SK-N-SH treated with all-trans-retinoic acid at 6 μM for 48 hours (cell line): Measurements from ENCODE around the gene CFAP91.

ENCODE experiments used
- ATAC-seq: fragments of 200-7000 bp; cut with Tn5 transposase; 3 replicates; pipeline ENCODE4 v1.9.1; 2020; ENCODE audit warnings: mild to moderate bottlenecking, moderate library complexity
- ARNTL ChIP-seq: fragments of 450-650 bp; formaldehyde crosslinking; IDR thresholded peaks from 2 replicates; pipeline ENCODE4 v1.5.0; 2020; ENCODE audit warnings: low read depth, mild to moderate bottlenecking, moderate library complexity, borderline replicate concordance
- BACH2 ChIP-seq: fragments of 250-450 bp; sonication (Bioruptor Pico); IDR thresholded peaks from 2 replicates; pipeline ENCODE4 v1.9.0; 2021; ENCODE audit warnings: mild to moderate bottlenecking, borderline replicate concordance
- CSDC2 ChIP-seq: fragments of 250-450 bp; sonication (Bioruptor Pico); IDR thresholded peaks from 2 replicates; pipeline ENCODE4 v1.5.0; 2020; ENCODE audit warnings: mild to moderate bottlenecking, moderate library complexity
- GLIS3 ChIP-seq: fragments of 250-450 bp; sonication (Bioruptor Pico); IDR thresholded peaks from 2 replicates; pipeline ENCODE4 v1.5.0; 2020; ENCODE audit warnings: mild to moderate bottlenecking, moderate library complexity
- ISL1 ChIP-seq: fragments of 250-450 bp; sonication (Bioruptor Pico); IDR thresholded peaks from 2 replicates; pipeline ENCODE4 v2.1.2; 2022; ENCODE audit warnings: mild to moderate bottlenecking, moderate library complexity
- OSR1 ChIP-seq: fragments of 250-450 bp; sonication (Bioruptor Pico); IDR thresholded peaks from 2 replicates; pipeline ENCODE4 v1.8.0; 2022; ENCODE audit warnings: moderate library complexity, mild to moderate bottlenecking, inconsistent platforms
- SNAI2 ChIP-seq: fragments of 250-450 bp; sonication (Bioruptor Pico); IDR thresholded peaks from 2 replicates; pipeline ENCODE4 v1.5.0; 2020; ENCODE audit warnings: mild to moderate bottlenecking, moderate library complexity
- TCF4 ChIP-seq: fragments of 250-450 bp; sonication (Bioruptor Pico); IDR thresholded peaks from 2 replicates; pipeline ENCODE4 v1.8.0; 2021; ENCODE audit warnings: mild to moderate bottlenecking, moderate library complexity, borderline replicate concordance
- TOX ChIP-seq: fragments of 250-450 bp; sonication (Bioruptor Pico); IDR thresholded peaks from 2 replicates; pipeline ENCODE4 v1.8.0; 2021; ENCODE audit warnings: mild to moderate bottlenecking, moderate library complexity, borderline replicate concordance
- ZC3H10 ChIP-seq: fragments of 250-450 bp; sonication (Bioruptor Pico); IDR thresholded peaks from 2 replicates; pipeline ENCODE4 v1.5.1; 2021; ENCODE audit warnings: mild to moderate bottlenecking, moderate library complexity
- ZFP3 ChIP-seq: fragments of 250-450 bp; sonication (Bioruptor Pico); IDR thresholded peaks from 2 replicates; pipeline ENCODE4 v1.5.0; 2020; ENCODE audit warnings: mild to moderate bottlenecking, moderate library complexity
- ZFP30 ChIP-seq: fragments of 450-650 bp; formaldehyde crosslinking; IDR thresholded peaks from 2 replicates; pipeline ENCODE4 v1.5.0; 2022; ENCODE audit warnings: mild to moderate bottlenecking, moderate library complexity
- ZNF565 ChIP-seq: fragments of 450-650 bp; formaldehyde crosslinking; conservative IDR thresholded peaks from 2 replicates; pipeline ENCODE4 v1.5.0; 2020; ENCODE audit warnings: low read depth, mild to moderate bottlenecking, moderate library complexity
- ZNF70 ChIP-seq: fragments of 450-650 bp; formaldehyde crosslinking; IDR thresholded peaks from 2 replicates; pipeline ENCODE4 v1.5.0; 2020; ENCODE audit warnings: mild to moderate bottlenecking, moderate library complexity
- TF ChIP-seq, protein P1 (sequence below): fragments of 250-450 bp; sonication (Bioruptor Pico); IDR thresholded peaks from 2 replicates; pipeline ENCODE4 v1.5.0; 2020; ENCODE audit warnings: mild to moderate bottlenecking, moderate library complexity
- TF ChIP-seq, protein P2 (sequence below): fragments of 250-450 bp; sonication (Bioruptor Pico); IDR thresholded peaks from 2 replicates; pipeline ENCODE4 v1.8.0; 2020; ENCODE audit warnings: mild to moderate bottlenecking, moderate library complexity, borderline replicate concordance
- TF ChIP-seq, protein P3 (sequence below): fragments of 250-450 bp; sonication (Bioruptor Pico); IDR thresholded peaks from 2 replicates; pipeline ENCODE4 v1.8.0; 2021; ENCODE audit warnings: low read depth, mild to moderate bottlenecking, moderate library complexity, borderline replicate concordance
- TF ChIP-seq, protein P4 (sequence below): fragments of 250-450 bp; sonication (Bioruptor Pico); IDR thresholded peaks from 2 replicates; pipeline ENCODE4 v1.5.1; 2020; ENCODE audit warnings: low read depth, mild to moderate bottlenecking, moderate library complexity

The CFAP91 gene

DNA sequence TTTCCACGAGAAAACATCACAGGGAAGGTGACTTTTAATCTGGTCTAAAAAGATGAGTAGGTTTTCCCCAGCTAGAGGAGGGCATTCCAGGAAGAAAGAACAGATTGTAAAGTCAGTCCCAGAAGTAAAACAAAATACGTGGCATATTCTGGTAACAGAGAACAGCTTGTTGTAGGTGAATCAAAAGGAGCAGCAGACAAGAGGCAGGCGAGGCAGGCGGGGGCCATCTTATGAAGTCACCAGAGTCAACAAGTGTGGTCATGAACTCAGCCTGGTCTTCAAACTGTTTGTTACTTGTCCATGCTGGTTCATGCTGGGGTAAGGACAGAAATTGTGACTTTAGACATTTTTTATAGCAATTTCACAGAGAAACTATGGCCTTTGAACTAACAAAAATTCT, 38.5 kb upstream of the CFAP91 start:
- TF ChIP-seq ZFP30 (CRISPR knock-in tag) = no peak
- TF ChIP-seq ISL1 (CRISPR knock-in tag) = no peak
- TF ChIP-seq SNAI2 (CRISPR knock-in tag) = no peak
- TF ChIP-seq, protein P1, sequence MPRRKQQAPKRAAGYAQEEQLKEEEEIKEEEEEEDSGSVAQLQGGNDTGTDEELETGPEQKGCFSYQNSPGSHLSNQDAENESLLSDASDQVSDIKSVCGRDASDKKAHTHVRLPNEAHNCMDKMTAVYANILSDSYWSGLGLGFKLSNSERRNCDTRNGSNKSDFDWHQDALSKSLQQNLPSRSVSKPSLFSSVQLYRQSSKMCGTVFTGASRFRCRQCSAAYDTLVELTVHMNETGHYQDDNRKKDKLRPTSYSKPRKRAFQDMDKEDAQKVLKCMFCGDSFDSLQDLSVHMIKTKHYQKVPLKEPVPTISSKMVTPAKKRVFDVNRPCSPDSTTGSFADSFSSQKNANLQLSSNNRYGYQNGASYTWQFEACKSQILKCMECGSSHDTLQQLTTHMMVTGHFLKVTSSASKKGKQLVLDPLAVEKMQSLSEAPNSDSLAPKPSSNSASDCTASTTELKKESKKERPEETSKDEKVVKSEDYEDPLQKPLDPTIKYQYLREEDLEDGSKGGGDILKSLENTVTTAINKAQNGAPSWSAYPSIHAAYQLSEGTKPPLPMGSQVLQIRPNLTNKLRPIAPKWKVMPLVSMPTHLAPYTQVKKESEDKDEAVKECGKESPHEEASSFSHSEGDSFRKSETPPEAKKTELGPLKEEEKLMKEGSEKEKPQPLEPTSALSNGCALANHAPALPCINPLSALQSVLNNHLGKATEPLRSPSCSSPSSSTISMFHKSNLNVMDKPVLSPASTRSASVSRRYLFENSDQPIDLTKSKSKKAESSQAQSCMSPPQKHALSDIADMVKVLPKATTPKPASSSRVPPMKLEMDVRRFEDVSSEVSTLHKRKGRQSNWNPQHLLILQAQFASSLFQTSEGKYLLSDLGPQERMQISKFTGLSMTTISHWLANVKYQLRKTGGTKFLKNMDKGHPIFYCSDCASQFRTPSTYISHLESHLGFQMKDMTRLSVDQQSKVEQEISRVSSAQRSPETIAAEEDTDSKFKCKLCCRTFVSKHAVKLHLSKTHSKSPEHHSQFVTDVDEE (CRISPR knock-in tag) = no peak
- TF ChIP-seq, protein P2, sequence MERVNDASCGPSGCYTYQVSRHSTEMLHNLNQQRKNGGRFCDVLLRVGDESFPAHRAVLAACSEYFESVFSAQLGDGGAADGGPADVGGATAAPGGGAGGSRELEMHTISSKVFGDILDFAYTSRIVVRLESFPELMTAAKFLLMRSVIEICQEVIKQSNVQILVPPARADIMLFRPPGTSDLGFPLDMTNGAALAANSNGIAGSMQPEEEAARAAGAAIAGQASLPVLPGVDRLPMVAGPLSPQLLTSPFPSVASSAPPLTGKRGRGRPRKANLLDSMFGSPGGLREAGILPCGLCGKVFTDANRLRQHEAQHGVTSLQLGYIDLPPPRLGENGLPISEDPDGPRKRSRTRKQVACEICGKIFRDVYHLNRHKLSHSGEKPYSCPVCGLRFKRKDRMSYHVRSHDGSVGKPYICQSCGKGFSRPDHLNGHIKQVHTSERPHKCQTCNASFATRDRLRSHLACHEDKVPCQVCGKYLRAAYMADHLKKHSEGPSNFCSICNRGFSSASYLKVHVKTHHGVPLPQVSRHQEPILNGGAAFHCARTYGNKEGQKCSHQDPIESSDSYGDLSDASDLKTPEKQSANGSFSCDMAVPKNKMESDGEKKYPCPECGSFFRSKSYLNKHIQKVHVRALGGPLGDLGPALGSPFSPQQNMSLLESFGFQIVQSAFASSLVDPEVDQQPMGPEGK (CRISPR knock-in tag) = no peak
- TF ChIP-seq, protein P3, sequence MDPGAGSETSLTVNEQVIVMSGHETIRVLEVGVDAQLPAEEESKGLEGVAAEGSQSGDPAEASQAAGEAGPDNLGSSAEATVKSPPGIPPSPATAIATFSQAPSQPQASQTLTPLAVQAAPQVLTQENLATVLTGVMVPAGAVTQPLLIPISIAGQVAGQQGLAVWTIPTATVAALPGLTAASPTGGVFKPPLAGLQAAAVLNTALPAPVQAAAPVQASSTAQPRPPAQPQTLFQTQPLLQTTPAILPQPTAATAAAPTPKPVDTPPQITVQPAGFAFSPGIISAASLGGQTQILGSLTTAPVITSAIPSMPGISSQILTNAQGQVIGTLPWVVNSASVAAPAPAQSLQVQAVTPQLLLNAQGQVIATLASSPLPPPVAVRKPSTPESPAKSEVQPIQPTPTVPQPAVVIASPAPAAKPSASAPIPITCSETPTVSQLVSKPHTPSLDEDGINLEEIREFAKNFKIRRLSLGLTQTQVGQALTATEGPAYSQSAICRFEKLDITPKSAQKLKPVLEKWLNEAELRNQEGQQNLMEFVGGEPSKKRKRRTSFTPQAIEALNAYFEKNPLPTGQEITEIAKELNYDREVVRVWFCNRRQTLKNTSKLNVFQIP (CRISPR knock-in tag) = no peak
- TF ChIP-seq OSR1 = no peak
- TF ChIP-seq, all 23 proteins: peak for 0
- ATAC-seq = peak; percentile 1; the same call in 1 of the 3 replicates

DNA sequence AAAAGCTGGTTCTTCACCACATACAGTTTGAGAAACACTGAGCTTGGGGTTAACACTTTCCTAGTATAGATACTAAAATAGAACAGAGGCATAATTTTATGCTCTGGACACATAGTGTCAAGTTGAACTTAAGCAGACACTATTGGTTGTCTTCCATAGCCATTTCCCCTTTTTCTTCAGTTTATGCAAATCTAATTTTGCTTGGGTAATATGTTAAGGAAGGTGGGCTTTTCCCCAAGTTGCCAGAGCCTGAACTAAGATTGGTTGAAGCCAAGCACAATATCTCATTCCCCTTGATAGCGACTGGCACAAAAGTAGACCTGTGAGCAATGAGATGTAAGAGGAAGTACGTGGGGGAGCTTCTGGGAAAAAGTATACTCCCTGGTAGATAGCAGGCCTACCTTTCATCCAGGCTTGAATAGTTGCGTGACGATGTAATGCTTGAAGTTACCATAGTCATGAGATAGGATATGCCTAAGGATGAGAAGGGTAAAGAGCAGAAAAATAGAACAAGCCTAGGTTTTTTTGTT, 37.9 kb upstream of the CFAP91 start:
- TF ChIP-seq ZNF565 (CRISPR knock-in tag) (no peak), OSR1 (no peak), SNAI2 (CRISPR knock-in tag) (no peak), ZNF70 (CRISPR knock-in tag) (no peak), ZFP3 (no peak), ISL1 (CRISPR knock-in tag) (no peak), ZC3H10 (CRISPR knock-in tag) (no peak), CSDC2 (CRISPR knock-in tag) (no peak), TCF4 (CRISPR knock-in tag) (no peak), TOX (CRISPR knock-in tag) (no peak), ZFP30 (CRISPR knock-in tag) (no peak), BACH2 (no peak)
- TF ChIP-seq, protein P2 (CRISPR knock-in tag) = no peak
- peak; percentile 14 for ATAC-seq

DNA sequence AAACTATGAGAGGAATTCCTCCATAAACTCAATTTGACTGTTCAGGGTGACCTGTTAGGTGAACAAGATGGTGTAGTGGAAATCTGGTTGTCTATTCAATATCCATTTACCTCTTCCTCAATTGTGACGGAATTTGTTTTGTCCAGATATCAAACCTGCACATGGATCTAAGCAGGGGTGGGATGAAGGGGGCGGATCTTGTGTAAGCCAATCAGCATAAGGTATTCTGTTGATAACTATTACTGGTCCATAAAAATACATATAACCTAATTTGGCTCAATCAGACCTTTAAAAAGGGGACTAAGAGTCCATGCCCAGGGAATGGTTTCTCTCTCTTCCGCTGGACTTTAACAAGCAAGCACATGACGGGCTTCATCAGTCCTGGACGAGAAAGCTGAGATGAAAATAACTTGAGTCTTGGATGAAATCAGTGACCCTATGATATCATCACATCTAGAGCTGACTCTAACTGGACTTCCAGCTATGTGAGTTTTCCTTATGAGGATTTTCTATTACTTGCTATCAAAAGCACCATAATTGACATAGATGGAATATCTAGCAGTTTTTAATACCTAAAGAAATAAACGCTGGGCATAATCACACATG, 36.8 kb upstream of the CFAP91 start:
- TF ChIP-seq GLIS3 (CRISPR knock-in tag) (no peak), ARNTL (CRISPR knock-in tag) (no peak), OSR1 (no peak)
- TF ChIP-seq, protein P4, sequence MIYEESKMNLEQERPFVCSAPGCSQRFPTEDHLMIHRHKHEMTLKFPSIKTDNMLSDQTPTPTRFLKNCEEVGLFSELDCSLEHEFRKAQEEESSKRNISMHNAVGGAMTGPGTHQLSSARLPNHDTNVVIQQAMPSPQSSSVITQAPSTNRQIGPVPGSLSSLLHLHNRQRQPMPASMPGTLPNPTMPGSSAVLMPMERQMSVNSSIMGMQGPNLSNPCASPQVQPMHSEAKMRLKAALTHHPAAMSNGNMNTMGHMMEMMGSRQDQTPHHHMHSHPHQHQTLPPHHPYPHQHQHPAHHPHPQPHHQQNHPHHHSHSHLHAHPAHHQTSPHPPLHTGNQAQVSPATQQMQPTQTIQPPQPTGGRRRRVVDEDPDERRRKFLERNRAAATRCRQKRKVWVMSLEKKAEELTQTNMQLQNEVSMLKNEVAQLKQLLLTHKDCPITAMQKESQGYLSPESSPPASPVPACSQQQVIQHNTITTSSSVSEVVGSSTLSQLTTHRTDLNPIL (CRISPR knock-in tag) = no peak
- ATAC-seq = no peak
